Measurements from ENCODE around the gene TMEM61. TPM values are rescaled to one million over a fixed set of nuclear protein-coding genes. Genes with fewer than 3 reads are reported as not detected.
A peak's percentile ranks its signal among the peaks of the same experiment; 100 is the strongest.
"Not testable (repeated sequence)": the region's sequence is repeated elsewhere in the genome, so short reads cannot be mapped to it uniquely, and the experiment has no call there.

TMEM61 gene
- total RNA-seq, 2 donors from 2014 or later: not detected

DNA sequence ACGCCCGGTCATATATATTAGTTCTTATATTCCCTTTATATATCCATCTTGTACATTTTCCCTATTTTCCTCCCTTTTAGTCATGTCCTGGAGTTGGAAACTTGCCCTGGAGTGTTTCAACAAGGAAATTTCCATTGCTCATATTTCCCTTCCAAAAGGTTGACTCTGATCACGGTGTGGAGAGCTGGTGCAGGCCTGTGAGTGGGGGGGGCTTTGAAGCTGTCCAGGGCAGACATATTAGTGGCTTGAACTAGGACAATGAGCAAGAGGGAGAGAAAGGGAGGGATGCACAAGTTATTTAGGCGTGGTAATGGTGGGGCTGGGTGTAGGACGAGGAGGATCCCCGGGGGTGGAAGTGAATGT, 30.4 kb upstream of the TMEM61 start:
- Mint-ChIP-seq H3K27ac (no peak overlapping the region), H3K4me1 (peaks cover 22% of the 10 kb centered on the region), H3K27me3 (peaks cover 5% of the 10 kb centered on the region), H3K4me3 (peak overlapping the region; percentile 45), H3K36me3 (ENCODE audit: low read depth) (no peaks in the 10 kb centered on the region)
- no peaks in the 10 kb centered on the region for H3K9me3 ChIP-seq (ENCODE audit: control insufficient read depth, low read length, poor library complexity, severe bottlenecking)
- no peak for DNase-seq
- no peak for ATAC-seq

DNA sequence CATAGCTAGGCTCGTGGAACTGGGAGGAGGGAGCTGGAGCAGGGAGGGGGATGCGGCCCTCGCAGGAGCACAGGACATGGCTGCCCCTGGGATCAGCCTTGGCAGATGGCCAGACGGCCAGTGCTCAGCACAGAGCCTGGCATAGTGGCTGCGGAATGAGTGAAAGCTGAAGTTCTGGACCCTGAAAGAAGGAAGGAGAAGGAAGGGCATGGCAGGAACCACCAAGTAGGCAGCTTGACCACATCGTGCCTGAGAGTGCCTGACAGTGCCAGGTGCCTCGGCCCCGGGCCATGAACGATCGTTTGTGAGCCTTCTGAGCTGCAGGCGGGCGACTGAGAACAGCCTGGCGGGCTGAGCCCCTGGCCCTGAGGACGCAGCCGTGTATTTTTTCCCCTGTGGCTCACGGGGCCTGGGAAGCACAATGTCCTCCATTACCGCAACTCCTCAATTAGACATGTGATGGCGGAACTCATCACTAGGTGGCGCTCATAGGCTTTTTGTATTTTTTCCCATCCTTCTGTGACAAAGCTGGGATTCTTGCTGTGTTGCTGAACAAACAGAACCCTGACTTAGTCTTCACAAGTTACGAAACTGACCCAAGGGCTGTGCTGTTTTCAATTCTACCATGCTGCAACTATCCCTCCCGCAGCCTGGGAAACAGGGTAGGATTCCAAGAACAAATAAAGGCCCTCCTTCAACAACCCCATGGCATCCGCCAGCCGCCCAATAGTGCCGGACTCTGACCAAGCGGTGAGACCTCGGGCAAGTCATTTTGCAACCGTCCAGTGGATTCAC, 29.9 kb upstream of the TMEM61 start:
- no peaks in the 10 kb centered on the region for H3K9me3 ChIP-seq (ENCODE audit: control insufficient read depth, low read length, poor library complexity, severe bottlenecking)
- no peak overlapping the region for H3K27ac Mint-ChIP-seq
- peak in 2 of 3 donors; percentile 16 to 20 for DNase-seq
- peaks cover 8% of the 10 kb centered on the region for H3K27me3 Mint-ChIP-seq
- peak overlapping the region; percentile 45 for H3K4me3 Mint-ChIP-seq
- H3K4me1 Mint-ChIP-seq: peaks cover 17% of the 10 kb centered on the region
- ATAC-seq: peak; percentile 58
- H3K36me3 Mint-ChIP-seq (ENCODE audit: low read depth): no peaks in the 10 kb centered on the region

DNA sequence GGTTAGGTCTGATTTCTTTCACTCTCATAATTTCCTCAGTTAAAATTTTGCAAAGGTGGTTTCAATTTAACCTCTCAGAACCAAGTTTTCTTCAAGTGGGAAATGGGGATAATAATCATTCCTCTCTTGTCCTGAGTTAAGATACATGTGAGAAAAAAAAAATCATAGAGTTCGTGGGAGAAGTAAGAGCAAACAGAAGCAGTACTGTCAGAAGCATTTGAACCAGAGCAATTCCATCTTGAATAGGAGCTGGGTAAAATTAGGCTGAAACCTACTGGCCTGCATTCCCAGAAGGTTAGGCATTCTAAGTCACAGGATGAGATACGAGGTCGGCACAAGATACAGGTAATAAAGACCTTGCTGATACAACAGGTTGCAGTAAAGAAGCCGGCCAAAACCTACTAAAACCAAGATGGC, 28.6 kb upstream of the TMEM61 start:
- ATAC-seq: no peak
- no peaks in the 10 kb centered on the region for H3K36me3 Mint-ChIP-seq (ENCODE audit: low read depth)

DNA sequence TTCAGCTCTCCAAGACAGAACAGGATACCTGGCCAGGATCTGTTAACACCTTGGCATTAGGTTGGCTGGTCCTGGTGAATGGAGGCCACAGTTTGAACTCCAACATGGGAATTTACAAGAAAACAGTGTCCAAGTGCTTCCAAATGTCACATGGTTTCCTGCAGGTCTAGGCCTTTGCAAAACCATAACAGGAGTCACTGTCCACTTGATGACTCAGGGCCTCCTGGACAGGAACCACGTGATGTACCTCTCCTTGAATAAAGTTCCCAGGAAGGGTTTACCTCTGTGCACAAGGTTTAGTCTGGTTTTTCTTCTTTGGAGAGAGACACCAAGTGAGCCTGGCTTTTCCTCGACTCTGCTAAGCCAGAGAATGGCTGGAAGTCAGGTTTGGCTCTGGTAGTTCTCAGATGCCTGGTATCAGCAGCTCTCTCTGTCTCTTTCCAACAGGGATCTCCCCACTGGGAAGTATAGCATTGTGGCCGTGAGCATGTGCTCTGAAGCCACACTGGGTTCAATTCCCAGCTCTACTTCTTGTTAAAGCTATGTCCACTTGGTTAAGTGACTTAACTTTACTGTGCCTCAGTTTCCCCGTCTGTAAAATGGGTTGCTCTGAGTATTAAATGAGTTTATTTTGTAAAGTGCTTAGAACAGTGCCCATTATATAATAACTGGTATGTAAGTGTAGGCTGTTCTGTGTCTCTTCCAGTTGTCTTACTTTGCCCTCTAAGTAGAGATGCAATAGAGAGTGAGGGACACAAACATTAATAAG, 27.3 kb upstream of the TMEM61 start:
- no peak overlapping the region for H3K27ac Mint-ChIP-seq
- no peaks in the 10 kb centered on the region for H3K36me3 Mint-ChIP-seq (ENCODE audit: low read depth)
- peaks cover 15% of the 10 kb centered on the region for H3K4me1 Mint-ChIP-seq
- no peaks in the 10 kb centered on the region for H3K9me3 ChIP-seq (ENCODE audit: control insufficient read depth, low read length, poor library complexity, severe bottlenecking)
- ATAC-seq: no peak
- peaks cover 22% of the 10 kb centered on the region for H3K27me3 Mint-ChIP-seq
- no peak overlapping the region for H3K4me3 Mint-ChIP-seq
- DNase-seq: no peak

More for the DNA sequence above, 28.6 kb upstream of the TMEM61 start:
- no peak for DNase-seq
- H3K9me3 ChIP-seq (ENCODE audit: control insufficient read depth, low read length, poor library complexity, severe bottlenecking): no peaks in the 10 kb centered on the region
- Mint-ChIP-seq H3K4me3 (no peak overlapping the region), H3K4me1 (peaks cover 15% of the 10 kb centered on the region), H3K27me3 (peaks cover 20% of the 10 kb centered on the region), H3K27ac (no peak overlapping the region)

DNA sequence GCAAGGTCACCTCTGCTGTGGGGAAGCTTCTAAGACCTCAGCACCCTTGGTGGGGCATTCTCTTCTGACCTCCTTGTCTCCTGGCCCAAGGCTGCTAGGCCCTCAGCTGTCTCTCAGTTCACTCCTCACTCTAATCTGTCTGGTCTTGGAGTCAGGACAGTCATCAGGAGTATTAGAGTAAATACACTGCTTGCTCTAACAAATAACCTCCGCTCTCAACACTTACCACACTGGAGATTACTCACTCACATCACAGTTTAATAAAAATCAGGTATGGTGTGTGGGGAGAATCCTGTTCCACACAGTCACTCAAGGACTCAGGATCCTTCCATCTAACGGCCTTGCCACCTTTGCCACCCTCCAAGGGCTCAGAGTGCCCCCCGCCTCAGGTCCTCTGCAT, 26.6 kb upstream of the TMEM61 start:
- Mint-ChIP-seq H3K27ac (no peak overlapping the region), H3K4me1 (peaks cover 14% of the 10 kb centered on the region), H3K36me3 (ENCODE audit: low read depth) (no peaks in the 10 kb centered on the region), H3K4me3 (no peak overlapping the region), H3K27me3 (peaks cover 22% of the 10 kb centered on the region)
- ATAC-seq (no peak), DNase-seq (no peak)
- no peaks in the 10 kb centered on the region for H3K9me3 ChIP-seq (ENCODE audit: control insufficient read depth, low read length, poor library complexity, severe bottlenecking)

DNA sequence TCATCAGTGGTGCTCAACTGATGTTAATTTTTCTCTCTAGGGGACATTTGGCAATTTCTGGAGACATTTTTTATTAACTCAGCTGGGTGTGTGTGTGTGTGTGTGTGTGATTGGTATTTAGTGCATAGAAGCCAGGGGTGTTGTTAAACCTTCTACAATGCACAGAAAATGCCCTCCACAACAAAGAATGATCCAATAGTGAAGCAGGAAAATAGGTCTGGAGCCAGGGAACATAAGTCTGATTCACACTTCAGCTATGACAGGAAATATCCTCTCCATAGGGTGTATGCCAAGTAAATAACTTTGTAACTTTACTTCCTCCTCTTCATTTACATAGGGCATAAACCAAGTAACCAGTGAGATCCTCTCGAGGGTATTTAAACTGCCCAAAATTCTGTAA, 25.1 kb upstream of the TMEM61 start:
- peaks cover 4% of the 10 kb centered on the region for H3K9me3 ChIP-seq (ENCODE audit: control insufficient read depth, low read length, poor library complexity, severe bottlenecking)
- no peak overlapping the region for H3K4me3 Mint-ChIP-seq
- H3K4me1 Mint-ChIP-seq: peaks cover 5% of the 10 kb centered on the region
- DNase-seq (no peak), ATAC-seq (no peak)
- H3K36me3 Mint-ChIP-seq (ENCODE audit: low read depth): no peaks in the 10 kb centered on the region
- H3K27me3 Mint-ChIP-seq: peaks cover 22% of the 10 kb centered on the region
- H3K27ac Mint-ChIP-seq: no peak overlapping the region

DNA sequence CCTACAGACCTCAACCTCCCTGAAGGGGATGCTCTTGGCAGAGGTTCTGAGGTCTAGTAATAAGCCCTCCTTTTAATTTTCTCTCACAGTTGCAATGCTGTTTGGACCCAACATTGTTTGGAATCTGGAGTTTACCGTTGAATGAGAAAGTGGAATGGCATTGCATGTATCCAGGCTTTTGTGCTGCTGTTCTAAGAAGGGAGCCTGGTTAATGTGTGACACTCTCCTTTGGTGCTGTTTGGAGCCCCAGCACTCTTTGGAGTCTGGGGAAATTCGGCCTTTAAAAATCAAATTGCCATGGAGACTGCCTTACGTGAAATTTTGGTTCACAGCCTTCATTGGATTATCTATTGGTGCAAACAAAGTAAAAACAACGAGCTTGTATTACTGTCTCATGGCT, 23.7 kb upstream of the TMEM61 start:
- Mint-ChIP-seq H3K27ac (no peak overlapping the region), H3K4me1 (no peaks in the 10 kb centered on the region), H3K36me3 (ENCODE audit: low read depth) (no peaks in the 10 kb centered on the region), H3K27me3 (peaks cover 22% of the 10 kb centered on the region), H3K4me3 (no peak overlapping the region)
- no peak for DNase-seq
- peaks cover 4% of the 10 kb centered on the region for H3K9me3 ChIP-seq (ENCODE audit: control insufficient read depth, low read length, poor library complexity, severe bottlenecking)
- ATAC-seq: no peak

DNA sequence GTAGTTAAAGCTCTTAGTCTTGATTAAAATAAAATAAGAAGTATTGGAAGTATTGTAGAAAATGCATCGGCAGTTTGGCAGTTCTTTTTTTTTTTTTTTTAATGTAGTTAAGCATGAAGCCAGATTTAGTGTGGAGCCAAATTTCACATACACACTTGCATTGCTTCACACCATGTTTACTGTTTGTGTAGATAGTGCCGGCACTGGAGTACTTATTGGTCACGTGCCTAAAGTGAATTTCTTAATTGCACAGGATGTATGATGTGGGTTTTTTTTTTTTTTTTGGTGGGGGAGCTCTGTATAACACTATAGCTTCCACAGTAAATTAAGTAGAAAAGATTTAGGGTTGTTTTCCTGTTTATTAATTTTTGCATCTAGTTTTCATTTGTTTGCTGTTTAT, 21.2 kb upstream of the TMEM61 start:
- ATAC-seq: no peak
- Mint-ChIP-seq H3K4me1 (no peaks in the 10 kb centered on the region), H3K27ac (no peak overlapping the region), H3K4me3 (no peak overlapping the region), H3K36me3 (ENCODE audit: low read depth) (no peaks in the 10 kb centered on the region), H3K27me3 (peaks cover 17% of the 10 kb centered on the region)
- no peak for DNase-seq
- H3K9me3 ChIP-seq (ENCODE audit: control insufficient read depth, low read length, poor library complexity, severe bottlenecking): peaks cover 4% of the 10 kb centered on the region

DNA sequence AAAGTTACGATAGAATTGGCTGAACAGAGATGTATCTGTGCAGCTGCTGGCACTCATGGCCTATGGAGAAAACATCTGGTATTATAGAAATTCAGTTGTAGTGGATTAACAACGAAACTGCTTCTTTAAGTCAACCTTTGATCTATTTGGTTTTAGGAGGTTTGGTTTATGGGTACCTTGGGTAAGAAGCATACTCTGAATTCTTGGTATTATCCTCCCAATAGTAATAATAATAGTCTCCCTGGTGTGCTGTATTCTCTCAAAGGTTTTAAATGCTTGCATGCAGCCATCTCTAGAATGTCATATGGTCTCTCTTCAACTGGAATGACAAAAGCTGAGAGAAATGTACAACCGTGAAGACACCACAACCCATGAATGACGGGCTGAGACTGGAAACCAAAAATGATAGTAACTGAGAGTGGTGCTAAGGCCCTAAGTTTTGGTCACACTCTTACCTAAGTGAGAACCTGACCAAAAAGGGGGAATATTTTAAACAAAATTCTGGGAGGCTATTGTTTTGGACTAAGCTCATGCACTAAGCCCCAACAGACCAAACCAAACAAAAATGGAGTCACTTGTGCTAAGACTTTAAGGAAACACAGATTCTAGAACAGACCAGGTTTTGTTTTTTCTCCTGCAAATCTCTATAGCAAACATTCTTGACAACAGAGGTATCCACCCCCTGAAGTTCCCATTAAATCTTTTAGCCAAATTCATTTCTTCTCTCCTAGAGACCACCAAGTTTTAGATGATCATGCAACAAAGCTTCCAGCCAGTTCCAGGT, 17.6 kb upstream of the TMEM61 start:
- H3K9me3 ChIP-seq (ENCODE audit: control insufficient read depth, low read length, poor library complexity, severe bottlenecking): peaks cover 4% of the 10 kb centered on the region
- Mint-ChIP-seq H3K4me1 (peaks cover 8% of the 10 kb centered on the region), H3K36me3 (ENCODE audit: low read depth) (peaks cover 4% of the 10 kb centered on the region), H3K27me3 (peaks cover 14% of the 10 kb centered on the region), H3K4me3 (no peak overlapping the region), H3K27ac (no peak overlapping the region)
- ATAC-seq: no peak
- no peak for DNase-seq

DNA sequence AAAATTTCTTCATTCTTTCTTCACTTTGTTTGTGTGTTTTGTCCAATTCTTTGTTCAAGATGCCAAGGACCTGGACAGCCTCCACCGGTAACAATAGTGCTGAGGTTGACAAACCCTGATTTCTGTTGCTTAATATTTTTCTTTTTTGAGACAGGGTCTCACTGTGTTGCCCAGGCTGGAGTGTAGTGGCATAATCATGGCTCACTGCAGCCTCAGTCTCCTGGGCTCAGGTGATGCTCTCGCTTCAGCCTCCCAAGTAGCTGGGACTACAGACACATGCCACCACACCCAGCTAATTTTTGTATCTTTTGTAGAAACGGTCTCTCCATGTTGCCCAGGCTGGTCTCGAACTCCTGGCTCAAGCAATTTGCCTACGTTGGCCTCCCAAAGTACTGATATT, 16.6 kb upstream of the TMEM61 start:
- peaks cover 14% of the 10 kb centered on the region for H3K27me3 Mint-ChIP-seq

DNA sequence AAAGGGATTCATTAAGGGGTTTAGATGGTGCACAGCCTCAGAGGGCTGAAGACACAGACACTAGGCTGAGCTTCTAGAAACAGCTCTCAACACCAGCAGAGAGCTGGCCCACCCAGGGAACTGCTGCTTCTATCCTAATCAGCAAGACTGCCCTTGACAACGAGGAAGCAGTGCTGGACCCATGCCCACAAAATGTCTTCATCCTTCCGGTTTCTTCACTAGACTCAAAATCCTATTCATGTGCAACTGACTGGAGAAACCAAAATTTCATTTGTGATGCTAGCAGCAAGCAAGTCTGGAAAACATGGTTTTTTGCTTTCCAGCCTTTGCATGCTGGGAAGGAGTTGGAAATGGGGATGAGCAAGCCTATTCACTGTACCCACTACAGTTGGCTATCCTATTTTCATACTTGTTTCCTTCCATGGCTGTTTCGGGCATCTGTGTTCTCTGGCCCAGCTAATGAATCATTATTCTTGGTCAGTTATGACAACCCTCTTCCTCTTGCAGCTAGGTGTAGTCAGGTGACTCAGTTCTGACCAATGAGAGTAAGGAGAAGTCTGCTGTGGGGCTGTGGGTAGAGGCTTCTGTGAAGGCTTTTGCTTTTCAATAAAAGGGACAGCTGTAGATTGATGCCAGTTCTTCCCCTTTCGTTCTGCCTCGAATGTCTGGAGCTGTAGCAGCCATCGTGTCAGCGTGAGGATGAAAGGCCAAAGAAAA, 14.6 kb upstream of the TMEM61 start:
- Mint-ChIP-seq H3K4me1 (peaks cover 8% of the 10 kb centered on the region), H3K4me3 (no peak overlapping the region), H3K27me3 (peaks cover 29% of the 10 kb centered on the region), H3K36me3 (ENCODE audit: low read depth) (peaks cover 7% of the 10 kb centered on the region), H3K27ac (no peak overlapping the region)
- ATAC-seq: peak; percentile 46
- no peaks in the 10 kb centered on the region for H3K9me3 ChIP-seq (ENCODE audit: control insufficient read depth, low read length, poor library complexity, severe bottlenecking)
- no peak for DNase-seq

More for the DNA sequence above, 16.6 kb upstream of the TMEM61 start:
- not testable (repeated sequence) for H3K4me1 Mint-ChIP-seq; DNase-seq; H3K9me3 ChIP-seq (ENCODE audit: control insufficient read depth, low read length, poor library complexity, severe bottlenecking); H3K36me3 Mint-ChIP-seq (ENCODE audit: low read depth); H3K4me3 Mint-ChIP-seq; H3K27ac Mint-ChIP-seq; ATAC-seq

DNA sequence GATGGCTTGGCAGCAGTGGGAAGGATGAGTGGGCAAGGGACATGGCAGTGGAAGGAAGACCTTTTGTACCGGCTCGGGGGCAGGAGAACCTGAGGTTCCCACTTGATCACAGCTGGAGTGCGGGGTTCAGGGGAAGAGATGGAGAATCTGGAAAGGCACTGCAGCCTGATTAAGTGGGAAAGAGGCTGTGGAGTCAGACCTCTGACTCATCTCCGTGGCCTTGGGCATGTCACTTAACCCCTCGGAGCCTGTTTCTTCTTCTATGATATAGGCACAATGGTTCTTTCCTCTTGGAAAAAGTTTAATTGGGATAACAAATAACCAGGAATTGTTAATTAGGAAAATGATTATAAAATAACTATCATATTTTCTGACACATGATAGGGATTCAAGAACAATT, 13.1 kb upstream of the TMEM61 start:
- no peak overlapping the region for H3K27ac Mint-ChIP-seq
- H3K4me1 Mint-ChIP-seq: peaks cover 8% of the 10 kb centered on the region
- H3K4me3 Mint-ChIP-seq: no peak overlapping the region
- DNase-seq (no peak), ATAC-seq (no peak)
- H3K36me3 Mint-ChIP-seq (ENCODE audit: low read depth): peaks cover 7% of the 10 kb centered on the region
- H3K27me3 Mint-ChIP-seq: peaks cover 40% of the 10 kb centered on the region
- H3K9me3 ChIP-seq (ENCODE audit: control insufficient read depth, low read length, poor library complexity, severe bottlenecking): no peaks in the 10 kb centered on the region

DNA sequence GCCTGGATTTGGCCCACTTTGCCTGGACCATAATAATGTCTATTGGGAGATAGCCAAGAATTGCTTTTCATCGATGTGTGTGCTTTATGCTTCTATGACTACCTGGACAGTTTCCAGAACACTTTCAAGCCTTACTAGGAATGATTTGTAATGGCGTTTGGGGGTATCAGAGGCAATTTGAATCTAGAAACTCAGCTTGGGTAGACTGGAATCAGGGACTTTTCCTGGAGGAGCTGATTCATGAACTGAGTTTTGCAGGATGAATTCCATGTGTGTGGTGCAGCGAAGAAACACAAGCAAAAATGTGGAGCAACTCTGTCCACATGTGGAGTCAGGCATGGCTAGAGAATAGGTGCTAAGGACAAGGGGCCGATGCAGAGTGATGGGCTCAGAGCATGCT, 11.9 kb upstream of the TMEM61 start:
- Mint-ChIP-seq H3K36me3 (ENCODE audit: low read depth) (peaks cover 9% of the 10 kb centered on the region), H3K4me3 (no peak overlapping the region), H3K27ac (no peak overlapping the region), H3K4me1 (peaks cover 8% of the 10 kb centered on the region), H3K27me3 (peaks cover 52% of the 10 kb centered on the region)
- DNase-seq: no peak
- no peaks in the 10 kb centered on the region for H3K9me3 ChIP-seq (ENCODE audit: control insufficient read depth, low read length, poor library complexity, severe bottlenecking)
- ATAC-seq: no peak

Measured in T-helper 17 cell (primary cell).